ENCODE results near the gene IL4I1. TPM values are rescaled to one million over a fixed set of nuclear protein-coding genes. Genes with fewer than 3 reads are reported as not detected.

IL4I1 gene
- total RNA-seq, 1 experiment from 2014 or later = 0.61 TPM

- Mint-ChIP-seq H3K4me3 (no peak overlapping the region), H3K27me3 (ENCODE audit: low read depth) (peaks cover 18% of the 10 kb centered on the region), H3K36me3 (ENCODE audit: insufficient read depth in 1 of 3, low read depth in 3 of 3) (no peaks in the 10 kb centered on the region), H3K27ac (no peak overlapping the region), H3K4me1 (no peaks in the 10 kb centered on the region), H3K9me3 (no peaks in the 10 kb centered on the region)
- Histone ChIP-seq H3K4me1 (ENCODE audit: insufficient read depth, low read length) (no peaks in the 10 kb centered on the region), H3K9ac (ENCODE audit: extremely low read depth, insufficient read length, low read length) (no peak overlapping the region), H3K4me2 (ENCODE audit: insufficient read depth, insufficient read length, low read length) (no peak overlapping the region), H4K91ac (ENCODE audit: insufficient read length, low read depth, low read length) (no peak overlapping the region), H3K23me2 (ENCODE audit: insufficient read length, low read depth, low read length, poor library complexity, severe bottlenecking) (no peaks in the 10 kb centered on the region), H3K27me3 (ENCODE audit: insufficient read depth, low read length) (no peaks in the 10 kb centered on the region), H3K56ac (ENCODE audit: insufficient read length, low read depth, low read length) (no peak overlapping the region), H3K9me3 (ENCODE audit: control insufficient read depth, low read depth, low read length) (no peaks in the 10 kb centered on the region), H3K27ac (ENCODE audit: insufficient read length, low read depth, low read length) (no peak overlapping the region), H2BK12ac (ENCODE audit: insufficient read length, low read depth, low read length) (no peak overlapping the region), H3T11ph (ENCODE audit: low read length) (no peak overlapping the region), H4K5ac (ENCODE audit: insufficient read length, low read depth, low read length) (no peak overlapping the region), H4K8ac (replicated peaks; ENCODE audit: insufficient read length, low read depth, low read length) (no peak overlapping the region), H2AK5ac (ENCODE audit: insufficient read length, low read length) (no peak overlapping the region), H3K14ac (ENCODE audit: insufficient read depth, low read length) (no peak overlapping the region), H3K4ac (ENCODE audit: low read depth, low read length) (no peak overlapping the region), H3K79me2 (ENCODE audit: insufficient read depth, low read length) (no peaks in the 10 kb centered on the region), H2AFZ (ENCODE audit: low read length) (no peak overlapping the region), H2BK15ac (ENCODE audit: low read depth, low read length) (no peak overlapping the region), H2BK5ac (ENCODE audit: insufficient read length, low read length) (no peak overlapping the region), H3K18ac (ENCODE audit: insufficient read length, low read depth, low read length) (no peak overlapping the region), H3K23ac (ENCODE audit: insufficient read length, low read depth, low read length) (no peak overlapping the region), H2BK120ac (ENCODE audit: low read depth, low read length, poor library complexity, severe bottlenecking) (no peak overlapping the region), H4K20me1 (ENCODE audit: control insufficient read depth, insufficient read depth, insufficient read length) (no peaks in the 10 kb centered on the region), H2BK20ac (ENCODE audit: low read depth, low read length, poor library complexity, severe bottlenecking) (no peak overlapping the region), H3K79me1 (ENCODE audit: insufficient read depth, low read depth, low read length, poor library complexity, severe bottlenecking) (no peaks in the 10 kb centered on the region)
- DNase-seq = no peak
- no peak for TF ChIP-seq CTCF (conservative IDR thresholded peaks at IDR 0.05)
- no CpG with 5 or more reads among the region's 5 CpGs for WGBS (ENCODE audit: extremely low coverage, insufficient read length, low lambda C conversion rate)
Observed at GRCh38 chr19:49940482-49940791, 43.8 kb upstream of the IL4I1 start.

Data from H9 (cell line).